ENCODE measurements around the gene PEAK1. TPM values are rescaled to one million over a fixed set of nuclear protein-coding genes. Genes with fewer than 3 reads are reported as not detected.

PEAK1 gene
- total RNA-seq, 2 experiments from 2014 or later = 9.2 to 11.0 TPM

DNA sequence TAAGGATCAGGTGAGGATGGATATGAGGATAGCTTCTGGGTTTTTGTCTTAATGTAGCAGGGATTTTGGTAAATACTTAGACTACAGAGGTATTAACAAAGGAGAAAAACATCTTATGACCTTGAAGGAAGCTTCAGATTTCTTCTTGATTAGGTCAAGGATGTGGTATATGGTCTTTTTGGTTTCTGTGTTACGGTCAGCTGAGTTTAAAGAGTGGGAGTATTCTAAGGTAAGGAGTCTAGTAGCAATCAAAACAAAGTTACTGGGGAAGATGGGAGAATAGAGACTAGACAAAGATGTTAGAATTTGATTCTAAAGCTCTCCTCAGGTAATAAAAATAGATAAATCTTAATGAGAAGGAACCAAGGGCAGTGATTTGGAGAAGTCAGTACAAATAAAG is 7.0 kb upstream of the PEAK1 start:
- Histone ChIP-seq H3K4me1 (ENCODE audit: insufficient read depth, low read length) (no peaks in the 10 kb centered on the region), H3K36me3 (ENCODE audit: insufficient read depth, low read length) (no peaks in the 10 kb centered on the region), H3K9me3 (ENCODE audit: control insufficient read depth in 1 of 2, insufficient read depth in 1 of 2, low read length in 2 of 2) (no peaks in the 10 kb centered on the region), H3K4me3 (ENCODE audit: low read length) (no peak overlapping the region), H3K27ac (ENCODE audit: low read depth in 1 of 2, low read length in 2 of 2) (no peak overlapping the region), H3K27me3 (ENCODE audit: control insufficient read depth in 1 of 2, insufficient read depth in 2 of 2, low read length in 2 of 2) (no peaks in the 10 kb centered on the region)
- no peaks in the 10 kb centered on the region for H3K9me3 Mint-ChIP-seq
- intact Hi-C loops (cut with DNase I, micrococcal nuclease) = loop anchor here in 1 of 2 experiments (10.0 kb wide), 4 partner anchors 432 to 1802 kb away; partner anchors contain the start of genes IDH3A, PSTPIP1, RCN2 and SNUPN
- TF ChIP-seq, protein P1, sequence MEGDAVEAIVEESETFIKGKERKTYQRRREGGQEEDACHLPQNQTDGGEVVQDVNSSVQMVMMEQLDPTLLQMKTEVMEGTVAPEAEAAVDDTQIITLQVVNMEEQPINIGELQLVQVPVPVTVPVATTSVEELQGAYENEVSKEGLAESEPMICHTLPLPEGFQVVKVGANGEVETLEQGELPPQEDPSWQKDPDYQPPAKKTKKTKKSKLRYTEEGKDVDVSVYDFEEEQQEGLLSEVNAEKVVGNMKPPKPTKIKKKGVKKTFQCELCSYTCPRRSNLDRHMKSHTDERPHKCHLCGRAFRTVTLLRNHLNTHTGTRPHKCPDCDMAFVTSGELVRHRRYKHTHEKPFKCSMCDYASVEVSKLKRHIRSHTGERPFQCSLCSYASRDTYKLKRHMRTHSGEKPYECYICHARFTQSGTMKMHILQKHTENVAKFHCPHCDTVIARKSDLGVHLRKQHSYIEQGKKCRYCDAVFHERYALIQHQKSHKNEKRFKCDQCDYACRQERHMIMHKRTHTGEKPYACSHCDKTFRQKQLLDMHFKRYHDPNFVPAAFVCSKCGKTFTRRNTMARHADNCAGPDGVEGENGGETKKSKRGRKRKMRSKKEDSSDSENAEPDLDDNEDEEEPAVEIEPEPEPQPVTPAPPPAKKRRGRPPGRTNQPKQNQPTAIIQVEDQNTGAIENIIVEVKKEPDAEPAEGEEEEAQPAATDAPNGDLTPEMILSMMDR (IDR thresholded peaks at IDR 0.05) = no peak
- DNase-seq (no peak), ATAC-seq (ENCODE audit: poor library complexity) (no peak)
- no peaks in the 10 kb centered on the region for H3K27me3 Mint-ChIP-seq
- ChIA-PET CTCF (no interaction called here), POLR2A (interaction anchor here (1.0 kb wide), 1 partner anchor 17 kb away, joined by 5 read pairs; no protein-coding TSS in a partner anchor)
- peaks cover 79% of the 10 kb centered on the region for H3K4me1 Mint-ChIP-seq (ENCODE audit: low read depth)
- H3K27ac Mint-ChIP-seq = no peak overlapping the region
- H3K36me3 Mint-ChIP-seq (ENCODE audit: low read depth) = peaks cover 9% of the 10 kb centered on the region
- no peak overlapping the region for H3K4me3 Mint-ChIP-seq

DNA sequence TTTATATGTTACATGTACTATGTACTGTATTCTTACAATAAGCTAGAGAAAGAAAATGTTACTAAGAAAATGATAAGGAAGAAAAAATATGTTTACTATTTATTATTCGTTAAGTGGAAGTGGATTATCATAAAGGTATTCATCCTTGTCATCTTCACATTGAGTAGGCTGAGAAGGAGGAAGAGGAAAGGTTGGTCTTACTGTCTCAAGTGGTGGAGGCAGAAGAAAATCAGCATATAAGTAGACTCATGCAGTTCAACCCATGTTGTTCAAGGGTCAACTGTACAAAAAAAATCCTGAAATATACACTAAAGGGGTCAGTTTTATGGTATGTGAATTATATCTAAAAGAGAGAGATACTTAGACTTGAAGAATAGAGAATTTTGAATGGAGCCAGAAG is 6.5 kb upstream of the PEAK1 start:
- intact Hi-C loops (cut with DNase I, micrococcal nuclease) = loop anchor here in 1 of 2 experiments (10.0 kb wide), 4 partner anchors 432 to 1802 kb away; partner anchors contain the start of genes IDH3A, PSTPIP1, RCN2 and SNUPN
- ChIA-PET POLR2A (interaction anchor here (1.0 kb wide), 1 partner anchor 17 kb away, joined by 5 read pairs; no protein-coding TSS in a partner anchor), CTCF (no interaction called here)
- Mint-ChIP-seq H3K27me3 (no peaks in the 10 kb centered on the region), H3K9me3 (no peaks in the 10 kb centered on the region), H3K4me1 (ENCODE audit: low read depth) (peaks cover 84% of the 10 kb centered on the region), H3K36me3 (ENCODE audit: low read depth) (peaks cover 9% of the 10 kb centered on the region), H3K27ac (no peak overlapping the region), H3K4me3 (no peak overlapping the region)
- Histone ChIP-seq H3K4me3 (ENCODE audit: low read length) (no peak overlapping the region), H3K36me3 (ENCODE audit: insufficient read depth, low read length) (no peaks in the 10 kb centered on the region), H3K4me1 (ENCODE audit: insufficient read depth, low read length) (peaks cover 3% of the 10 kb centered on the region), H3K27me3 (ENCODE audit: control insufficient read depth in 1 of 2, insufficient read depth in 2 of 2, low read length in 2 of 2) (no peaks in the 10 kb centered on the region), H3K27ac (ENCODE audit: low read depth in 1 of 2, low read length in 2 of 2) (no peak overlapping the region), H3K9me3 (ENCODE audit: control insufficient read depth in 1 of 2, insufficient read depth in 1 of 2, low read length in 2 of 2) (no peaks in the 10 kb centered on the region)
- TF ChIP-seq, protein P1 (IDR thresholded peaks at IDR 0.05) = no peak
- DNase-seq (no peak), ATAC-seq (ENCODE audit: poor library complexity) (no peak)

DNA sequence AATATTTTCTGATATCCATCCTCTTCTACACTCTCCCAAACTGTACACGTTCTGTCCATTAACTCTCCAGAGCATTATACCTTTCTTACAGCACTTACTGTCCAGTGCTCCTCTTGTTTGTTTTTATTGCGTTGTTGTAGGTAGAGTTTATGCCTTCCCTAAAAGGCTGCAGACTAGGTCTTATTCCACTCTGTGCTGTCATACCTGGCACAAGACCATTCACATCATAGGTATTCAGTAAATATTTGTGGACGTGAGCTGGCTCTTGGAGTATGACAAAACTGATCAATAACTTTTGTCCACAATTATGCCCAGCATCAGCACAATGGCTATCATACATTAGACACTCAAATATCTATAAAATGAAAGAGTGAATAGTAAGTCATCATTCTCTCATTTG is 5.2 kb upstream of the PEAK1 start:
- Mint-ChIP-seq H3K27ac (no peak overlapping the region), H3K4me1 (ENCODE audit: low read depth) (peaks cover 86% of the 10 kb centered on the region), H3K4me3 (peak overlapping the region; percentile 35), H3K9me3 (no peaks in the 10 kb centered on the region), H3K27me3 (no peaks in the 10 kb centered on the region), H3K36me3 (ENCODE audit: low read depth) (peaks cover 16% of the 10 kb centered on the region)
- Histone ChIP-seq H3K27me3 (ENCODE audit: control insufficient read depth in 1 of 2, insufficient read depth in 2 of 2, low read length in 2 of 2) (no peaks in the 10 kb centered on the region), H3K9me3 (ENCODE audit: control insufficient read depth in 1 of 2, insufficient read depth in 1 of 2, low read length in 2 of 2) (no peaks in the 10 kb centered on the region), H3K36me3 (ENCODE audit: insufficient read depth, low read length) (no peaks in the 10 kb centered on the region), H3K4me1 (ENCODE audit: insufficient read depth, low read length) (peaks cover 8% of the 10 kb centered on the region), H3K4me3 (ENCODE audit: low read length) (no peak overlapping the region), H3K27ac (ENCODE audit: low read depth in 1 of 2, low read length in 2 of 2) (no peak overlapping the region)
- ChIA-PET POLR2A (interaction anchor here (1.2 kb wide), 1 partner anchor 14 kb away, joined by 3 read pairs; no protein-coding TSS in a partner anchor), CTCF (no interaction called here)
- intact Hi-C loops (cut with DNase I, micrococcal nuclease) = loop anchor here in 1 of 2 experiments (10.0 kb wide), 4 partner anchors 430 to 1800 kb away; partner anchors contain the start of genes IDH3A, PSTPIP1, RCN2 and SNUPN
- DNase-seq = no peak
- TF ChIP-seq, protein P1 (IDR thresholded peaks at IDR 0.05) = no peak
- ATAC-seq (ENCODE audit: poor library complexity) = no peak

Measured in CD4-positive, alpha-beta T cell (primary cell).